Stimulated activated CD4-positive, alpha-beta T cell treated with anti-CD3 and anti-CD28 coated beads, Interleukin-12 subunit alpha, Interleukin-12 subunit beta, amount 100 ng/mL, for 48 hours (primary cell): ENCODE data around the gene PTPRN2.
"Not testable (repeated sequence)": the region's sequence is repeated elsewhere in the genome, so short reads cannot be mapped to it uniquely, and the experiment has no call there.

Experiments used
- DNase-seq, 3 donors: peaks; one replicate each; pipeline ENCODE4 v3.0.0-alpha.2; 2020; ENCODE audit warnings: low read depth in 2 of 3, low spot score in 1 of 3

Gene PTPRN2

DNA sequence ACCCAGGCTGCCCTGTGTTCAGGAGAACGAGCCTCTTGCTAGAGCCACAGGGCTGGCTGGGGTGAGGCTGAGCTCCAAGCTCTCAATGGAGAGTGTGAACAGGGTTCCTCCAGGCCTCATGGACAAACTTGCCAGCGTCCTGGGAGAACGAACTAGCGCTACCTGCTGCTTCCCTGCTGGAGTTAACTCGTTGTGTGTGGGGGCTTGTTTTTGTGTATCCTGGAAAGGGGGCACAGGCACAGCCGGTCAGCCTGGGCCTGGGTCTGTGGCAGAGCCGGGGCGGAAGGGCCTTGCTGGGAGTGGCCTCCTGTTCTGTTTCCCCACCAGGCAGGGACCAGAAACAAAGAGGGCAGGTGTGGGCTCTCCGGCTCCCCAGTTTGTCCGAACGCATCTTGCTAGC lies 991.6 kb downstream of the PTPRN2 start:
- no peak for DNase-seq

DNA sequence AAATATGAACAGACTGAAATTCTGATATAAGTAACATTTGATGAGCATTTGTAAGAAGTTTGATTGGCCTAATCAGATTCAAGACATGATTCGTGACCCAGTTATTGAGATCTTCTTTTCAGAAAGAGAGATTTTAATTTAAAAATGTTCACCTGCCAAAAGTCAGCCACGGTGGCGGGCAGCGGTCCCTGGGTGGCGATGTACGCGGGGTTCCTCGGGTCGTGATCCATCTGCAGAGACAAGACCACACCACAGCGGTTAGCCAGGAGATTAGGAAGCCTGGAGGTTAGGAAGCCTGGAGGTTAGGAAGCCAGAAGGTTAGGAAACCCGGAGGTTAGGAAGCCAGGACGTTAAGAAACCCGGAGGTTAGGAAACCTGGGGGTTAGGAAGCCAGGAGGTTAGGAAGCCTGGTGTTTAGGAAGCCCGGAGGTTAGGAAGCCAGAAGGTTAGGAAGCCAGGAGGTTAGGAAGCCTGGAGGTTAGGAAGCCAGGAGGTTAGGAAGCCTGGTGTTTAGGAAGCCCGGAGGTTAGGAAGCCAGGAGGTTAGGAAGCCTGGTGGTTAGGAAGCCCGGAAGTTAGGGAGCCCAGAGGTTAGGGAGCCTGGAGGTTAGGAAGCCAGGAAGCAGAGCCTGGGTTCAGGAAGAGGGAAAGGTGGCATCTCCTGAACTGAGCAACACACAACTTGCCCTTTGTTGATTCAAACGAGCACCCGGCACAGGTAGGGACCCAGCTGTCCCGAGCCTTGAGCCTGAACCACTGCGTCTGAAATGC lies 992.4 kb downstream of the PTPRN2 start:
- DNase-seq = no peak

DNA sequence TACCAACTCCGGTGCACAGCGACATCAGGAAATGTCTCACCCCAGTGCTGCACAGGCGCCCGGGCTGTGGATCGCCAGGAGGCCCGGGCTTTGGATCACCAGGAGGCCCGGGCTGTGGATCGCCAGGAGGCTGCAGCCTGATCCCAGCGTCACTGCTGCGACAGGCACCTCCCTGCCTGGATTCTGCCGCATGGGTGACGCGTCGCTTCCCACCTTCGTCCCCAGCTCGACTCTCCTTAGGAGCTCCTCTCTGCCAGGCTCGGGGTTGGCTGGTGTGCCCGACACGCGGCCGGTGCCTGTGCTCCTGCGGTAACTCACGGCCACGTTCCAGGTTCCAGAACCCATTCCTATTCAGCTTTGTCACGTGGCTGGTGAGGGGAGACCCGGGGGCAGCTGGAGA lies 993.3 kb downstream of the PTPRN2 start:
- DNase-seq = no peak

DNA sequence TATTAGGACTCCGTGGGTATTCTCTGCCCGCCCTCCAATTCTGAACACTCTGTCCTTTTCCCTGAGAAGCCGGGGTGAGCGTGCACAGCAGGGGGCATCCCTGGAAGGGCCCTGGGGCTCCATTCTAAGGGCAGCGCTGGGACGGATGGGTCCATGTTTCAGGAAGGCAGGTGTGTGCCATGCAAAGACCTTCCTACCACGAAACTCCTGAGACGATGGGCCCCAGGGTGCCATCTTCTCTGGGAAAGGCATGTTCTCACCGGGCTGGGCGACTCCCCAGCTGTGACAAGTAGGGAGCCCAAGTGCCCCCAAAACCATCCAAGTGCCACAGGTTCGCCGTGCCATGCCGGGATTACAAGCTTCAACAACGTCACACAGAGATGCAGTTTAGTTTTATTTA lies 994.1 kb downstream of the PTPRN2 start:
- no peak for DNase-seq

DNA sequence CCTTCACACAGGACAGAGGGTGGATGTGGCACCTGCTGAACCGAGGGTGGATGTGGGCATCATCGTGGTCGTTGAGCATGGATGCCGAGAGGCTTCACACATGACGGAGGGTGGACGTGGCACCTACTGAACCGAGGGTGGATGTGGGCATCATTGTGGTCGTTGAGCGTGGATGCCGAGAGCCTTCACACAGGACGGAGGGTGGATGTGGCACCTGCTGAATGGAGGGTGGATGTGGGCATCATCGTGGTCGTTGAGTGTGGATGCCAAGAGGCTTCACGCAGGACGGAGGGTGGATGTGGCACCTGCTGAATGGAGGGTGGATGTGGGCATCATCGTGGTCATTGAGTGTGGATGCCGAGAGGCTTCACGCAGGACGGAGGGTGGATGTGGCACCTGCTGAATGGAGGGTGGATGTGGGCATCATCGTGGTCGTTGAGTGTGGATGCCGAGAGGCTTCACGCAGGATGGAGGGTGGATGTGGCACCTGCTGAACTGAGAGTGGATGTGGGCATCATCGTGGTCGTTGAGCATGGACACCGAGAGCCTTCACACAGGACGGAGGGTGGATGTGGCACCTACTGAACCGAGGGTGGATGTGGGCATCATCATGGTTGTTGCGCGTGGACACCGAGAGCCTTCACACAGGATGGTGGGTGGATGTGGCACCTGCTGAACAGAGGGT lies 994.8 kb downstream of the PTPRN2 start:
- DNase-seq = not testable (repeated sequence)

DNA sequence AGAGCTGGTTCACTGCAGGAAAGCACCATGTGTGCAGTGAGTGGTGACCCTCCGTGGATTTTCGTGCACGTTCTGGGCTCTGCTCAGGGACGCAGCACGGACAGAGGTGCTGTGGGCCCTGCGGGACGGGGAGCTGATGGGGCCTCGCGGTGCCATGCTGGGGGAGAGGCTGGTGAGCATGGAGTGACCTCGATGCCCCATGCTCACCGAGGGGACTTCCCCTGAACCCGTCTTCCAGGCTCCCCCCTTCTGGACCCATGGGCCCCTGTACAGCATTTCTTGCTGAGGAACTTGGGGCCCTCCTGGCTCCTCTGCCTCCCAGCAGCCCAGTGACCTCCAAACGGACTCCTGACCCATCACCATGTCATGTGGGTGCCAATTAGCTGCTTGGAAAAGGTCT lies 997.1 kb downstream of the PTPRN2 start:
- DNase-seq = no peak

DNA sequence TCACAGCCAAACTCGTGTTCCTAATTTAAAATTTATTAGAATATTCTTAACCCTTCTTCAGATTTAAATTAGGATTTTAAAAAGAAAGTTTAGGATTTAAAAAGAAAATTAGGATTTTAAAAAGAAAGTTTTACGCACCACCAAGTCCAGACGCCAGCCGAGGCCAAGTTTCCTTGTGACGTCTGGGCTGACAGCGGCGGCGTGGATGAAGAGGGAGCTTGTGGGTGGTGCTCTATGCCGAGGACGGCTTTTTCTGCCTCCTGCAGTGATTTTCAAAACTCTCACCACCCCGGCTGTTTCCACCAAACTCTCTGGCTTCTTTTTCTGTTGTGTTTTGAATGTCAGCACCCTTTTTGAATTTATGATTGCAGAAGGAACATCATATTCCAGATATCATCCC lies 997.9 kb downstream of the PTPRN2 start:
- no peak for DNase-seq

DNA sequence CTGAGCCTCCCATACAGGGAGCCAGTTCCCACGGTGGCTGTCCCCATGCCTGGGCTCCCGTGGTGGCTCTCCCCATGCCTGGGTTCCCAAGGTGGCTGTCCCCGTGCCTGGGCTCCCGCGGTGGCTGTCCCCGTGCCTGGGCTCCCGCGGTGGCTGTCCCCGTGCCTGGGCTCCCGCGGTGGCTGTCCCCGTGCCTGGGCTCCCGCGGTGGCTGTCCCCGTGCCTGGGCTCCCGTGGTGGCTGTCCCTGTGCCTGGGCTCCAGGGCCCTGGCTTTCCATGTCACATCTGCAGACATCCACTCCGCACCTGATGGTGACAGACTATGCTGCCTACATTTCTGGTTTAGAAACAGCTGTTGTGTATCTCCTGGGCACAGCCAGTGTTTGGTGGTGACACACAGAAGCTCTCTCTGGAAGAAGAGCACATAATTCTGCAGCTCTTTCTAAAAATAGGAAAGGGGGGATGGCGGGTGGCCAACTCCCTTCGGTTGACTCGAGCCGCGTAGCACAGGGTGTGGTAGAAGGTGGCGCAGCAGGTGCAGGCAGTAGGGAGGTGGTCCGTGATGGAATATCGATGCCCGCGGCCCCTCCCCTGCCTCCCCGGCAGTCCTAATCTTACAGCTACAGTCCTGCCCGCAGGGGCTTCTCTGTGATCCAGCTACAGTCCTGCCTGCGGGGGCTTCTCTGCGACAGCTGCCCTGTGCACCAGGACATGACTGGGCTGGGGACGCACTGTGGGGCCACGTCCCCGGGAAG lies 999.6 kb downstream of the PTPRN2 start:
- no peak for DNase-seq

DNA sequence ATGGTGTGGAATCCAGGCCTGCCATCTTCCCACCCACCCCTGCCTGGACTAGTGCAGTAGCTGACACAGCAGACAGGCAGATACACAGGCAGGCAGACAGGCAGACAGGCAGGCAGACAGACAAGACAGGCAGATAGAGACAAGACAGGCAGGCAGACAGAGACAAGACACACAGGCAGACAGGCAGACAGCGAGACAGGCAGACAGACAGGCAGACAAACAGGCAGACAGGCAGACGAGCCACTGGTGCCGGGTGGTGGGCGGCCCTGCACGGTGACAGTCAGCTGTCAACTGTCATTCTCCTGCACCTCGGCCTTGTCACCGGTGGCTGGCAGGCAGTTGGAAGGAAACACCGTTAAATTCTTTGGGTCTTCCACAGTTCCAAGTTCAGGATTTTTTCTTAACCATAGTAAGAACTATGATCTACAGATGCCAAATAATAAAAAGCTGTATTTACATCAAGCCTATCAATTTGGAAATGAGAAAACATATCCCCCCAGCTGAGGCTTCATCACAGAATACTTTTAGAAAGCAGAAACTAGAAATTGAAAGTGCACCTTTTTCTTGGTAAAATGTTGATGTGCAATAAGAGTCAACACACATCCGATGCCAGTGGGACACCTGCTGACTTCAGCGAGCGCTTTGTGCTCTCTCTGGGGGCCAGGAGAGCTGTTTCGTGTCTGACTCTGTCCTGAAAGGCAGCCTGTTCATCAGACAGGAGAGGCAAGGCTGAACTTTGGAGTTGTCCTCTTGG lies 1000.4 kb downstream of the PTPRN2 start:
- DNase-seq = no peak

DNA sequence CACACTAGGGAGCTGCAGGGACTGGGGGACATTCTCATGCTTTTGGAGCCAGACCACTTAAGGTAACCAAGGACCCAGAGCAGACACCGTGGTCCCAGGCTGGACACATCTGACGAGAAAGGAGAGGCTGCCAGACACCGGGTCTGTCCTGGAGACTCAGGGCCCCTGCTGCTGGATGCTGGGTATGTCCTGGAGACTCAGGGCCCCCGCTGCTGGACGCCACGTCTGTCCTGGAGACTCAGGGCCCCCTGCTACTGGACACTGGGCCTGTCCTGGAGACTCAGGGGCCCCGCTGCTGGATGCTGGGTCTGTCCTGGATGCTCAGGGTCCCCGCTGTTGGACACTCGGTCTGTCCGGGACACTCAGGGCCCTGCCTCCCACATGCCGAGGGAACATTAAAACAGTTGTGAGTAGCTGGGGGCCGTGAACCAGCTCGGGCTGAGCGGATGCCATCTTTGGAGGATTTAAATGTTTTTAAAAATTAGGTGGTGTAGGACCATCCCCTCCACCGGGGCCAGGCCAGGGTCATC lies 1001.1 kb downstream of the PTPRN2 start:
- no peak for DNase-seq

DNA sequence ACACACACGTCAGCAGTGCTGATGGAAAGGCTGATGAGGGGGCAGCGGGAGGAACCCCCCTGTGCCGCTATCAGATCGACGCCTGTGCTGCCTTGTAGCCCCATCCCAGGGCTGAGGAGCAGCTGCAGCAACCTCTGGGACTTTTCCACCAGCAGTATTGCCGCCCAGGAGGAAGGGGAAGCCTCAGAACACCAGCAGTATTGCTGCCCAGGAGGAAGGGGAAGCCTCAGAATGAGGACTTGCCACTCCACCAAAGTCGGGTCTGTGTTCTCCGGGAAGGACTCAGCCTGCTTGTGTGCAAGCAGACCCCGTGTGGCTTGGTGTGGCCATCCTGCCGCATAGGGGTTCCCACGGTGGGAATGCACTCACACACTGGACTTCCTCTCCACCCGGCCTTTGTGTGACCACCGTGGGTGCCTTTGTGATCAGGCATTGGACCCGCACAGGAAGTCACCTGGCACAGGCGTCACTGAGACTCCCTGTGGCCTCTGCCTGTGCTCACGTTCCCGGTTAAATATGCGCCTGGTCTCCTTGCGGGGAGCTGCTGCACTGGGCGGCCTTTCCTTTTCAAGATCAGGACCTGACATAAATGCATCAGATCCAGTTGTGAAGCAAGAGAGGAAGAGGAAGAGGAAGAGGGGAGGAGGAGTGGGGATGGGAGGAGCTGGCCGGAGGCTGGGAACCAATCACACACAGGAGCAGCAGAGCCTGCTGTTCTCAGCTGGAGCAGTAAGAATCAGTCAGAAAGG lies 1002.3 kb downstream of the PTPRN2 start:
- no peak for DNase-seq

DNA sequence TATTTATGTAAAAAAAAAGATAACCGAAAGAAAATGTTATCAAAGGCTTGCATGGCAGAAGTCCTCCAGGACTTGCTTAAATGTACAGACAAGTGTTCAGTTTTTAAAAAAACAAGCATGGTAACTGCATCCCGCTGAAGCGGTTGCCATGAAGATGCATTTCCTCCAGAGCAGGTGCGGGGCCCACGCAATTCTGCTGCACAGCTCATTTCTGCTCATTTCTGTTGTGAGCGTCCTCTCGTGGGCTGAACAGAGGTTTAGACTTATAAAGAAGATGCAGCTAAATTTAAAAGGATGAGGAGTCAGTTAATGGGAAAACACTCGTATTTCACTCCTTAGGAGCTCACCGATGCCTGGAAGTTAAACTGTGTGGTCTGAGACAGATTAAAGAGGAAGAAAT lies 1003.2 kb downstream of the PTPRN2 start:
- no peak for DNase-seq

DNA sequence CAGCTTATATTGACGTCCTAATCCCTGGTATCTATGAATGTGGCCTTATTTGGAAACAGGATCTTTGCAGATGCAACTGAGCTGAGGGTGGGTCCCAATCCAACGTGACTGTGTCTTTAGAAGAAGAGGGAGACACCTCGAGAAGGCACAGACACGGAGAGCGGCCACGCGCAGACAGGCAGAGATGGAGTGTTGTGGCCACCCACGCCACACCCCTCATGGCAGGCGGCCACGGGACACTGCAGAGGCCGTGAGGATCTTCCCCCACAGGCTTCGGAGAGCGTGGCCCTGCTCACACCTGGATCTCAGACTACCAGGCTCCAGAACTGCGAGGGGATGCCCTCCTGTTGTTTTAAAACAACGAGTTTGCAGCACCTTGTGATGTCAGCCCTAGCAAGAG lies 1005.9 kb downstream of the PTPRN2 start:
- no peak for DNase-seq

DNA sequence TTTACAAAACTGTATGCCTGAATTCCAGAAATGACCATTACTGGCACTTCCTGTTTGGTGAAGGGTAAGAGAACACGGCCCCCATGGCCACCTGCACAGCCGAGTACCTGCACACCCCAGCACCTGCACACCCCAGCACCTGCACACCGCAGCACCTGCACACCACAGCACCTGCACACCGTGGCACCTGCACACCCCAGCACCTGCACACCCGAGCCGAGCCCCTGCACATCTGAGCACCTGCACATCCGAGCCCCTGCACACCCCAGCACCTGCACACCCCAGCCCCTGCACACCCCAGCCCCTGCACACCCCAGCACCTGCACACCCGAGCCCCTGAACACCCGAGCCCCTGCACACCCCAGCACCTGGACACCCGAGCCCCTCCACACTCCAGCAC lies 1007.3 kb downstream of the PTPRN2 start:
- DNase-seq = no peak

DNA sequence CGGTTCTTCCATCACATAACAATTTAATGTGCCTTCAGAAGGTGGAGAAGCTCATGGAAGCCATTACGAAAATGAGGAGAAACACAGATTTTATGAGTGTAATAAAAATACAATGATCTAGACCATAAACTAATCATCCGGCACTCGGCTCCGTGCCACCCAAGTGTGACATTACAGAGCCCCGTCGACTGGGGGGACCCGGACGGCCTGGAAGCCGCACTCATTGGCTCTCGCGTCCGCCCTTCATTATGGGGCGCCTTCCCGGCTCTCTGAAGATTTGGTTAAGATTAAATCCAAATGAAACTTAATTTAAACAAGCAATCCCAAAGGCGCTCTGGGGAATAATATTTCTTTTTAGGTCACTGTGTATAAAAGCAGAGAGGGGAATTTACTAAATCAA lies 1008.2 kb downstream of the PTPRN2 start:
- DNase-seq = no peak

DNA sequence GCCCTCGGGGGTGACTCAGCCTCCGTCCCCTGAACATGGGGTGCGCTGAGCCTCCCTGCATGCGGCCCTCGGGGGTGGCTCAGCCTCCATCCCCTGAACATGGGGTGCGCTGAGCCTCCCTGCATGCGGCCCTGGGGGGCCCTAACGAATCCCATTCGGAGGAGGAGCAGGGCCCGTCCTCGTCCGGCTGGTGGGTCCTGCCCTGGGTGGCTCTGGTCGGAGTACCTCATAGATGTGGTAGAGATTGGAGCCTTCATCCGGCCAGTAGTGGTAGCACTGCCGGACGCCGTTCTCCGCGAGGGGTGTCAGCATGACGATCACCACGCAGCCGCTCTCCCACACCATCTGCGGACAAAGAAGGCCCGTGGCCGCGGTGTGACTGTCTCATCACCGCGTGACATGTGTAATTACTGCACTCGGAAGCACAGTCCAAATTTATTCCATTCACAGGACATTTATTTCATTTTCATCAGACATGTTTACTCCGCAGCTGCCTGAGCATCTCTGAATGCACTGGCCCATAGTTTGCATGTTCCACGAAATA lies 1009.8 kb downstream of the PTPRN2 start:
- DNase-seq = no peak

DNA sequence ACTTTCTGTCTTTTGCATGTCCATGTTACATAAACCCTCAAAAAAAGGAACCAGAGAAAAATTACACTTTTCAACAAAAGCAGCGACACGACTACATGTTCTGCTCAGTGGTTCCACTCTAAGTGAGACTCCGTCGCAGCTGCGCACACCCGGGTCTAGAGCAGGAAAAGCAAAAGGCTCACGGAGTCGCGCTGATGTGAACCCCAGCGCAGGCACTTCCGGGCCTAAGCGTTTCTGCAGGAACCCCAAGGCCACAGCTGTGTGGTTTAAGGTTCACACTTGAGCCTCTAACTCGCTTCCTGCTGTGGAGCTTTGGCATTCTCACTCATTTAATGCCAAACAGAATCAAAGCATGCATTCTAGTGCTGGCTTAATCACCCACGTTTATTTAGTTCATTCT lies 1010.6 kb downstream of the PTPRN2 start:
- DNase-seq = no peak

DNA sequence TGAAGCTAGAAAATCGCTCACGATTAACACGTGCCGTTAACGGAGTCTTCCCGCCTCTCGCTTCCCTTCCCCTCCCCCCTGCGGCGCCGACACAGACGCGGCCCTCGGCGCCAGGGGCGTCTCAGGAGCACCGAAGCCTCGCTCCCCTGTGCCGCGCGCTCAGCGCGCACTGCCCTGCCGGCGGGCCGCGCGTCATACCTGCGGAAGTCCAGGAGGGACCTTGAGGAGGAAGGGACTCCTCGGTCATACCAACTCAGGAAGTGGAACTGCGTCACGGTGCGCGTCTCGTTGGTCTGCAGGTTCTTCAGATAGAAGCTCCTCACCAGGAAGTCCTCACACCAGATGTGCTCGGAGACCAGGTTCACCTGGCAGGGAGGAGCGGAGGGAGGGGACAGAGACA lies 1011.2 kb downstream of the PTPRN2 start:
- DNase-seq = peak in 2 of 3 donors; percentile 21 to 34

DNA sequence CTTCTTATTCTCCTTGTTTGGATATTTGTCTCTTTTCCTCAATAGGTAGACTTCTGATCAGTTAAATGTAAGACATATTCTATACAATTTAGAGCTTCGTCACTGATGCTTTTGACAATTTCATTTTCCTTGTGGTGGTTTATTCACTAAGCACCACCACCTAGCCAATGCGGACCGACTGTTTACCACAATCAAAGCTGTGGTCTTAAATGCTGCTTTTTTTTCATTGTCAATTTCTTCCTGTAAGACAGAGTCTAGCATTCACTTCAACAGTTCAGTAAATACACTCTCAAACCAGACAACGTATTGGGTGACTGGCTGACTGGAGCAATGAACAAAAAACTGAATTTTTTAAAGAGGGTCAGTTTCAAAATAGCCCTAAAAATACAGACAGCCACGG lies 1011.8 kb downstream of the PTPRN2 start:
- DNase-seq = no peak

DNA sequence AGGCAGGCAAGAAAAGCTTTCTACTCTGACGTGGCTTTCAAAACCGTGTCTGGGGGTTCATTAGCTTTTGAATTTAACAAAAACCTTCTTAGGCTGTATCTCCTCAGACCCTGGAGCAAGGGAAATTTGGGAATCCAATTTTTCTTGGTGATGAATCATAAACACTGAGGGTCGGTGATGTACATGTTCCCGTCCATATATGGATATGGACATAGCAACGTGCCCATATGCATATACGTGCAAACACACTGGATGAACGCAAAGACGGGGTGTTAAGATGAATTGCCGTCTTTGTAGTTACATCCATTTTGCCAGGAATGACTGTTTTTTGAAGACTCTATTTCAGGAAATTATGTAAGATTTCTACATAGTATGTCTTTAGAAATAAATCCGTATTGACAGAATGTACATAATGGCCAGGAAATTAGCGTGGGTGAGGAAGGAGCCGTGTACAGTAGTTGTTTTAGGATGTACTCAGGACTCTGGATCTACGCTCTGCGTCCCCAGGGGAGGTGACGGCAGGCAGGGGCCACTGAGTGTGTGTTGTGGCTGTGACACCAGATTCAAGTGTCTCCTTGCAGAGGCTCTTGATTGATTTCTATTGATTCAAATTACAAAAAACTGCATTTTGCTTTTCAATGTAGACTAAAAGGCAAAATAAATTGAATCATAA lies 1012.6 kb downstream of the PTPRN2 start:
- DNase-seq = no peak
